HG03571 (cell line): ENCODE results near the gene SLC4A7.
"Not testable (repeated sequence)": the region's sequence is repeated elsewhere in the genome, so short reads cannot be mapped to it uniquely, and the experiment has no call there.

Source experiments
- ATAC-seq: cut with Tn5 transposase; IDR thresholded peaks from one replicate; pipeline ENCODE4 v1.9.1; 2021; ENCODE audit not compliant: unreplicated experiment

Gene SLC4A7

GRCh38 chr3:27438352-27438751 is 45.8 kb downstream of the SLC4A7 start:
- ATAC-seq: not testable (repeated sequence)

- no peak for ATAC-seq
These were observed 53.1 kb downstream of the SLC4A7 start for GRCh38 chr3:27431116-27431515.

- no peak for ATAC-seq
These were observed 54.3 kb downstream of the SLC4A7 start for GRCh38 chr3:27429909-27430308.

GRCh38 chr3:27428446-27428845 is 55.7 kb downstream of the SLC4A7 start:
- no peak for ATAC-seq

GRCh38 chr3:27426926-27427325 is 57.3 kb downstream of the SLC4A7 start:
- ATAC-seq: no peak

GRCh38 chr3:27425896-27426565 is 58.2 kb downstream of the SLC4A7 start:
- ATAC-seq: no peak

- ATAC-seq: not testable (repeated sequence)
These were observed 59.2 kb downstream of the SLC4A7 start for GRCh38 chr3:27424812-27425521.

GRCh38 chr3:27423463-27423862 is 60.7 kb downstream of the SLC4A7 start:
- no peak for ATAC-seq

- no peak for ATAC-seq
These were observed 61.6 kb downstream of the SLC4A7 start for GRCh38 chr3:27422617-27423016.

- ATAC-seq: no peak
These were observed 69.0 kb downstream of the SLC4A7 start for GRCh38 chr3:27415202-27415601.

- ATAC-seq: peak; percentile 62
These were observed 91.1 kb downstream of the SLC4A7 start for GRCh38 chr3:27392950-27393679.

- ATAC-seq: not testable (repeated sequence)
These were observed 91.8 kb downstream of the SLC4A7 start for GRCh38 chr3:27392414-27392813.

- no peak for ATAC-seq
These were observed 92.4 kb downstream of the SLC4A7 start for GRCh38 chr3:27391796-27392195.

- no peak for ATAC-seq
These were observed 96.6 kb downstream of the SLC4A7 start for GRCh38 chr3:27387625-27388024.

GRCh38 chr3:27385504-27385903 is 98.7 kb downstream of the SLC4A7 start:
- ATAC-seq: no peak

GRCh38 chr3:27384191-27384590 is 100.0 kb downstream of the SLC4A7 start:
- ATAC-seq: no peak

GRCh38 chr3:27380433-27381357 is 103.5 kb downstream of the SLC4A7 start:
- no peak for ATAC-seq

- no peak for ATAC-seq
These were observed 105.9 kb downstream of the SLC4A7 start for GRCh38 chr3:27378331-27378730.

GRCh38 chr3:27376109-27376772 is 107.9 kb downstream of the SLC4A7 start:
- no peak for ATAC-seq
